Measurements from ENCODE around the gene KCNV2.

DNA sequence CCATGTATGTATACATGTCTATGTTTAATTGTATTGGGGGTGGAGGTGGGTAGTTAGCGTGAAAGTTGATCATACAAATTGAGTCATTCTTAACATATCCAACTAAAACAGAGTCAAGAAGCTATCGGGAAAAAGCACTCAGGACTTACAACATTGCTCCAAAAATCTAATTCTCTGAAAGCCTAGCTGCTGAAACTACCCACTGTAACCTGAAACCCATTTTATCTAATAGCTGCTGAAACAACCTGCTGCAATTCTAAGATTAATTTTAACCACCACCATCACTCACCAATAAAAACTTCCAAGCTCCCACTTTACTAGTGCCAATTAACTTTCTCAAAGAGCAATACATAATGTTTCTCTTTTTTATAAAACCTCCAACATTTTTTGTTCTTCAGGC lies 32.2 kb downstream of the KCNV2 start:
- TF ChIP-seq RARB (CRISPR knock-in tag; IDR thresholded peaks at IDR 0.05) (no peak), GLIS3 (CRISPR knock-in tag; IDR thresholded peaks at IDR 0.05) (no peak), TCF4 (CRISPR knock-in tag; IDR thresholded peaks at IDR 0.05; ENCODE audit: borderline replicate concordance) (no peak), BACH2 (CRISPR knock-in tag; IDR thresholded peaks at IDR 0.05; ENCODE audit: borderline replicate concordance) (no peak), ZNF70 (CRISPR knock-in tag; IDR thresholded peaks at IDR 0.05) (no peak), ZFP3 (CRISPR knock-in tag; IDR thresholded peaks at IDR 0.05) (no peak)
- TF ChIP-seq, protein P1, sequence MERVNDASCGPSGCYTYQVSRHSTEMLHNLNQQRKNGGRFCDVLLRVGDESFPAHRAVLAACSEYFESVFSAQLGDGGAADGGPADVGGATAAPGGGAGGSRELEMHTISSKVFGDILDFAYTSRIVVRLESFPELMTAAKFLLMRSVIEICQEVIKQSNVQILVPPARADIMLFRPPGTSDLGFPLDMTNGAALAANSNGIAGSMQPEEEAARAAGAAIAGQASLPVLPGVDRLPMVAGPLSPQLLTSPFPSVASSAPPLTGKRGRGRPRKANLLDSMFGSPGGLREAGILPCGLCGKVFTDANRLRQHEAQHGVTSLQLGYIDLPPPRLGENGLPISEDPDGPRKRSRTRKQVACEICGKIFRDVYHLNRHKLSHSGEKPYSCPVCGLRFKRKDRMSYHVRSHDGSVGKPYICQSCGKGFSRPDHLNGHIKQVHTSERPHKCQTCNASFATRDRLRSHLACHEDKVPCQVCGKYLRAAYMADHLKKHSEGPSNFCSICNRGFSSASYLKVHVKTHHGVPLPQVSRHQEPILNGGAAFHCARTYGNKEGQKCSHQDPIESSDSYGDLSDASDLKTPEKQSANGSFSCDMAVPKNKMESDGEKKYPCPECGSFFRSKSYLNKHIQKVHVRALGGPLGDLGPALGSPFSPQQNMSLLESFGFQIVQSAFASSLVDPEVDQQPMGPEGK (CRISPR knock-in tag; IDR thresholded peaks at IDR 0.05; ENCODE audit: borderline replicate concordance), result no peak
